ENCODE results near the gene C1orf232. TPM values are rescaled to one million over a fixed set of nuclear protein-coding genes. Genes with fewer than 3 reads are reported as not detected.

The C1orf232 gene
- total RNA-seq, 1 donor from 2014 or later: not detected

DNA sequence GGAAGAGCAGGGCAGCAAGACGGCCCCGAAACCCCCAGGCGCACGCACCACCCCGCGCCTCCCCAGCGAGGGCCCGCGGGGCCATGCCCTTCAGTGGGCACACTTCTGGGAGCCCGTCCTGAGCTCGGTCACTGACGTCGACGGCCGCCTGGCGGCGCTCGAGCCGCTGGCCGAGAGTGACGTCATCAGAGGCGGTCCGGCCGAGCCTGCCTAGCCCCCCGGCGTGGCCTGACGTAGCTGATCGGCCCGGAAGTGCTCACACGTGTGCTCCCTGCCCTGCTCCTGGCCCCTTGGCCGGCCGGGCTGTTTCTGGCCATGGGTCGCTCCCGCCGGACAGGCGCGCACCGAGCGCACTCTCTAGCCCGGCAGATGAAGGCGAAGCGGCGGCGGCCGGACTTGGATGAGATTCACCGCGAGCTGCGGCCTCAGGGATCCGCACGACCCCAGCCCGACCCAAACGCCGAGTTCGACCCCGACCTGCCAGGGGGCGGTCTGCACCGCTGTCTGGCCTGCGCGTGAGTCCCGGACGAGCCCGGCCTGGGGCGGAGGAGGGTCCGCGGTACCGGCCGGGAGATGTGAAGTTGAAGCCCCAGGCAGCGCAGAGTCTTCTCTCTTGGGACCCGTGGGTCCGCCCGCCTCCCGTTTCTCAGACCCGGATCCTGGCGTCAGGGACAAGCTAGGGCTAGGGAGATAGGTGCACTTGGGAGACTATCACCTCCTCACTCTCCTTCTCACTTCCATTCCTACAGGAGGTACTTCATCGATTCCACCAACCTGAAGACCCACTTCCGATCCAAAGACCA, 1.1 kb upstream of the C1orf232 start, which contains the start of gene ZNF593:
ZNF593 (plus strand) TSS at position 240 of the 803 bp plus-strand sequence; CDS start at position 316, 76 bp downstream.
- H3K4me1 Mint-ChIP-seq (ENCODE audit: unreplicated experiment): peaks cover 13% of the 10 kb centered on the region
- H3K36me3 Mint-ChIP-seq (ENCODE audit: unreplicated experiment): no peaks in the 10 kb centered on the region
- TF ChIP-seq, protein P1, sequence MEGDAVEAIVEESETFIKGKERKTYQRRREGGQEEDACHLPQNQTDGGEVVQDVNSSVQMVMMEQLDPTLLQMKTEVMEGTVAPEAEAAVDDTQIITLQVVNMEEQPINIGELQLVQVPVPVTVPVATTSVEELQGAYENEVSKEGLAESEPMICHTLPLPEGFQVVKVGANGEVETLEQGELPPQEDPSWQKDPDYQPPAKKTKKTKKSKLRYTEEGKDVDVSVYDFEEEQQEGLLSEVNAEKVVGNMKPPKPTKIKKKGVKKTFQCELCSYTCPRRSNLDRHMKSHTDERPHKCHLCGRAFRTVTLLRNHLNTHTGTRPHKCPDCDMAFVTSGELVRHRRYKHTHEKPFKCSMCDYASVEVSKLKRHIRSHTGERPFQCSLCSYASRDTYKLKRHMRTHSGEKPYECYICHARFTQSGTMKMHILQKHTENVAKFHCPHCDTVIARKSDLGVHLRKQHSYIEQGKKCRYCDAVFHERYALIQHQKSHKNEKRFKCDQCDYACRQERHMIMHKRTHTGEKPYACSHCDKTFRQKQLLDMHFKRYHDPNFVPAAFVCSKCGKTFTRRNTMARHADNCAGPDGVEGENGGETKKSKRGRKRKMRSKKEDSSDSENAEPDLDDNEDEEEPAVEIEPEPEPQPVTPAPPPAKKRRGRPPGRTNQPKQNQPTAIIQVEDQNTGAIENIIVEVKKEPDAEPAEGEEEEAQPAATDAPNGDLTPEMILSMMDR (IDR thresholded peaks at IDR 0.05): peak; percentile 89

GRCh38 chr1:26169198-26169554, 413 bp upstream of the C1orf232 start:
- Mint-ChIP-seq H3K4me1 (ENCODE audit: unreplicated experiment) (peaks cover 17% of the 10 kb centered on the region), H3K27ac (ENCODE audit: unreplicated experiment) (peak overlapping the region; percentile 56)

More for the DNA sequence above, 1.1 kb upstream of the C1orf232 start, which contains the start of gene ZNF593:
- H3K4me3 Mint-ChIP-seq (ENCODE audit: unreplicated experiment): peak within 1 kb of the TSS; percentile 88
- no peaks in the 10 kb centered on the region for H3K27me3 Mint-ChIP-seq (ENCODE audit: unreplicated experiment)
- H3K27ac Mint-ChIP-seq (ENCODE audit: unreplicated experiment): peak within 1 kb of the TSS; percentile 86
- no peaks in the 10 kb centered on the region for H3K9me3 Mint-ChIP-seq (ENCODE audit: unreplicated experiment)
- peak; percentile 97 for DNase-seq (ENCODE audit: extremely low spot score, unreplicated experiment)

GRCh38 chr1:26166719-26167281, 2.0 kb downstream of the C1orf232 start:
- Mint-ChIP-seq H3K27me3 (ENCODE audit: unreplicated experiment) (no peaks in the 10 kb centered on the region), H3K9me3 (ENCODE audit: unreplicated experiment) (no peaks in the 10 kb centered on the region), H3K4me1 (ENCODE audit: unreplicated experiment) (peaks cover 22% of the 10 kb centered on the region), H3K27ac (ENCODE audit: unreplicated experiment) (no peak overlapping the region), H3K4me3 (ENCODE audit: unreplicated experiment) (no peak overlapping the region), H3K36me3 (ENCODE audit: unreplicated experiment) (no peaks in the 10 kb centered on the region)
- TF ChIP-seq, protein P1 (IDR thresholded peaks at IDR 0.05): no peak
- no peak for DNase-seq (ENCODE audit: extremely low spot score, unreplicated experiment)

More at GRCh38 chr1:26169198-26169554, 413 bp upstream of the C1orf232 start:
- H3K9me3 Mint-ChIP-seq (ENCODE audit: unreplicated experiment): no peaks in the 10 kb centered on the region
- H3K27me3 Mint-ChIP-seq (ENCODE audit: unreplicated experiment): no peaks in the 10 kb centered on the region
- TF ChIP-seq, protein P1 (IDR thresholded peaks at IDR 0.05): no peak
- DNase-seq (ENCODE audit: extremely low spot score, unreplicated experiment): no peak
- peak overlapping the region; percentile 57 for H3K4me3 Mint-ChIP-seq (ENCODE audit: unreplicated experiment)
- H3K36me3 Mint-ChIP-seq (ENCODE audit: unreplicated experiment): no peaks in the 10 kb centered on the region

GRCh38 chr1:26164861-26165842, 3.6 kb downstream of the C1orf232 start:
- Mint-ChIP-seq H3K4me3 (ENCODE audit: unreplicated experiment) (peak overlapping the region; percentile 63), H3K27ac (ENCODE audit: unreplicated experiment) (peak overlapping the region; percentile 38), H3K36me3 (ENCODE audit: unreplicated experiment) (no peaks in the 10 kb centered on the region), H3K4me1 (ENCODE audit: unreplicated experiment) (peaks cover 18% of the 10 kb centered on the region), H3K27me3 (ENCODE audit: unreplicated experiment) (no peaks in the 10 kb centered on the region), H3K9me3 (ENCODE audit: unreplicated experiment) (no peaks in the 10 kb centered on the region)
- DNase-seq (ENCODE audit: extremely low spot score, unreplicated experiment): no peak
- TF ChIP-seq, protein P1 (IDR thresholded peaks at IDR 0.05): no peak
